Hematopoietic multipotent progenitor cell treated with erythropoietin and hydrocortisone succinate and interleukin-3 and kit ligand, for 4 days (in vitro differentiated cells): ENCODE data around the gene HDAC1.
"Not testable (repeated sequence)": the region's sequence is repeated elsewhere in the genome, so short reads cannot be mapped to it uniquely, and the experiment has no call there.

Experiments used
- DNase-seq: peaks from one replicate; pipeline ENCODE4 v3.0.0-alpha.2; 2015

The HDAC1 gene

DNA sequence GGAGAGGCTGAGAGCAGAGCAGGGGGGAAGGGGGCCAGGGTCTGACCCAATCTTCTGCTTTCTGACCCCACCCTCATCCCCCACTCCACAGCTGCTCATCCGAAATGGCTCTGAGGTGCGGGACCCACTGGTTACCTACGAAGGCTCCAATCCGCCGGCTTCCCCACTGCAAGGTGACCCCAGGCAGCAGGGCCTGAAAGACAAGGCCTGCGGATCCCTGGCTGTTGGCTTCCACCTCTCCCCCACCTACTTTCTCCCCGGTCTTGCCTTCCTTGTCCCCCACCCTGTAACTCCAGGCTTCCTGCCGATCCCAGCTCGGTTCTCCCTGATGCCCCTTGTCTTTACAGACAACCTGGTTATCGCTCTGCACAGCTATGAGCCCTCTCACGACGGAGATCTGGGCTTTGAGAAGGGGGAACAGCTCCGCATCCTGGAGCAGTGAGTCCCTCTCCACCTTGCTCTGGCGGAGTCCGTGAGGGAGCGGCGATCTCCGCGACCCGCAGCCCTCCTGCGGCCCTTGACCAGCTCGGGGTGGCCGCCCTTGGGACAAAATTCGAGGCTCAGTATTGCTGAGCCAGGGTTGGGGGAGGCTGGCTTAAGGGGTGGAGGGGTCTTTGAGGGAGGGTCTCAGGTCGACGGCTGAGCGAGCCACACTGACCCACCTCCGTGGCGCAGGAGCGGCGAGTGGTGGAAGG is 17.1 kb upstream of the HDAC1 start:
- no peak for DNase-seq

DNA sequence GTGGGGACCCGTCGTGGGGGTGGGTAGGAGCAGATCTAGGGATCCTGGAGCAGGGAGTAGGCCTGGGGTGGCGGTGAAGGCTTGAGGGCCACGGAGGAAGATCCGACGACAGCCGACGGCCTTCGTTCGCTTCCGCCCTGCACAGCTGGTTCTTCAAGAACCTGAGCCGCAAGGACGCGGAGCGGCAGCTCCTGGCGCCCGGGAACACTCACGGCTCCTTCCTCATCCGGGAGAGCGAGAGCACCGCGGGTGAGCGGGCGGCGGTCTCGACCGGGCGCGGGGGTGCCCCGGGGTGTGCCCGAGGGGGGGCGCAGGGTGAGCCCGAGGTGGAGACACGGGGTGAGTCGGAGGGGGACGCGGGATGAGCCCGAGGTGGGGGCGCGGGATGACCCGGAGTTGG is 16.5 kb upstream of the HDAC1 start:
- peak; percentile 39 for DNase-seq

DNA sequence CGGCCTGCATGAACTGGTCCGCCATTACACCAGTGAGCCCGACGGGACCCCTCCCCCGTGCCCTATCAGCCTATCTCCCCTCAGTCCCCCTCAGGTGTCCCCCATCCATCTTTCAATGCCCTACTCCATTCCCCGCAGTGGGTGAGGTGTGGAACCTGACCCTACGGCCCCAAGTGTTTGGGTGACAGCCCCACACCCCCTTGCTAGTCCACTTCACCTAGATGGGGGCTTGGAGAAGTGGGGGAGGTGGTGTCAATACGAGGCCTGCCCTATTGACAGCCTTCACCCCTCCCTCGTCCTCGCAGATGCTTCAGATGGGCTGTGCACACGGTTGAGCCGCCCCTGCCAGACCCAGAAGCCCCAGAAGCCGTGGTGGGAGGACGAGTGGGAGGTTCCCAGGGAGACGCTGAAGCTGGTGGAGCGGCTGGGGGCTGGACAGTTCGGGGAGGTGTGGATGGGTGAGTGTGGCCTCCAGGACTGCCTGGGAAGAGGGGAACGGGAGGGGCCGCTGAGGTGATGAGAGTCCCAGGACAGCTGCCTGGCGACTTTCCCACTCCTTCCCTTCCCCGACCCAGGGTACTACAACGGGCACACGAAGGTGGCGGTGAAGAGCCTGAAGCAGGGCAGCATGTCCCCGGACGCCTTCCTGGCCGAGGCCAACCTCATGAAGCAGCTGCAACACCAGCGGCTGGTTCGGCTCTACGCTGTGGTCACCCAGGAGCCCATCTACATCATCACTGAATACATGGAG is 15.7 kb upstream of the HDAC1 start:
- DNase-seq, result no peak

DNA sequence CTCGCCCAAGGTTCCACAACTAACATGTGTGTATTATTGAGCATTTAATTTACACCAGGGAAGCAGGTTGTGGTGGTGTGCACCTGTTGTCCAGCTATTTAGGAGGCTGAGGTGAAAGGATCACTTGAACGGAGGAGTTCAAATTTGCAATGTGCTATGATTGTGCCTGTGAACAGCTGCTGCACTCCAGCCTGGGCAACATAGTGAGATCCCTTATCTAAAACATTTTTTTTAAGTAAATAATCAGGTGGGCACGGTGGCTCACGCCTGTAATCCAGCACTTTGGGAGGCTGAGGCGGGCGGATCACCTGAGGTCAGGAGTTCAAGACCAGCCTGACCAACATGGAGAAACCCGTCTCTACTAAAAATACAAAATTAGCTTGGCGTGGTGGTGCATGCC is 7.1 kb upstream of the HDAC1 start:
- DNase-seq, result not testable (repeated sequence)

DNA sequence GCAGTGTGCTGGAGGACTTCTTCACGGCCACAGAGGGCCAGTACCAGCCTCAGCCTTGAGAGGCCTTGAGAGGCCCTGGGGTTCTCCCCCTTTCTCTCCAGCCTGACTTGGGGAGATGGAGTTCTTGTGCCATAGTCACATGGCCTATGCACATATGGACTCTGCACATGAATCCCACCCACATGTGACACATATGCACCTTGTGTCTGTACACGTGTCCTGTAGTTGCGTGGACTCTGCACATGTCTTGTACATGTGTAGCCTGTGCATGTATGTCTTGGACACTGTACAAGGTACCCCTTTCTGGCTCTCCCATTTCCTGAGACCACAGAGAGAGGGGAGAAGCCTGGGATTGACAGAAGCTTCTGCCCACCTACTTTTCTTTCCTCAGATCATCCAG is 6.2 kb upstream of the HDAC1 start:
- no peak for DNase-seq

DNA sequence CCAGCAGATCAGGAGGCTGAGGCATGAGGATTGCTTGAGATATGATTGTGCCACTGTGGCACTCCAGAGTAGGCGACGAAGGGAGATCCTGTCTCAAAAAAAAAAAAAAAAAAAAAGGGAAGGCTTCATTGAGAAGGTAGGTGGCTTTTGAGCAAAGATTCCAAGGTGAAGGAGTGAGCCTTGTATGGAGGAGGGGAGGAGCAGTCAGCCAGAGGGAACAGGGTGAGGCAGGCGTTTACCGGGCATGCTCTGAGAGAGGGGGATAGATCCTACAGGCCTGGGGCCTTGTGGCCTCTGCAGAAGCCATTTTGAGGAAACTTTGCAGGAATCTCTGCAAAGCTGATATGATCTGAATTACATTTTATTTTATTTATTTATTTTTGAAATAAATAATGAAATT is 5.1 kb upstream of the HDAC1 start:
- DNase-seq, result no peak

DNA sequence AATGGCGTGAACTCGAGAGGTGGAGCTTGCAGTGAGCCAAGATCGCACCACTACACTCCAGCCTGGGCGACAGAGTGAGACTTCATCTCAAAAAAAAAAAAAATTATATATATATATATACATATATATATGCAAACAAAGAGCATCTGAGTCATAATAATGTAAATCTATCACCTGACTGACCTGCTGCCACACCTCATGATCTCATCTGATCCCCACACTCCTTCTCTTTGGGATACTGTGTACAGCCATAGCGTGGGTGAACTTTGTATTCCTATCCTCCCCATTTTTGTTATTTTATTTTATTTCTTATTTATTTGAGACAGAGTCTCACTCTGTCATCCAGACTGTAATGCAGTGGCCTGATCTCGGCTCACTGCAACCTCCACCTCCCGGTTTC is 2.6 kb upstream of the HDAC1 start:
- no peak for DNase-seq

DNA sequence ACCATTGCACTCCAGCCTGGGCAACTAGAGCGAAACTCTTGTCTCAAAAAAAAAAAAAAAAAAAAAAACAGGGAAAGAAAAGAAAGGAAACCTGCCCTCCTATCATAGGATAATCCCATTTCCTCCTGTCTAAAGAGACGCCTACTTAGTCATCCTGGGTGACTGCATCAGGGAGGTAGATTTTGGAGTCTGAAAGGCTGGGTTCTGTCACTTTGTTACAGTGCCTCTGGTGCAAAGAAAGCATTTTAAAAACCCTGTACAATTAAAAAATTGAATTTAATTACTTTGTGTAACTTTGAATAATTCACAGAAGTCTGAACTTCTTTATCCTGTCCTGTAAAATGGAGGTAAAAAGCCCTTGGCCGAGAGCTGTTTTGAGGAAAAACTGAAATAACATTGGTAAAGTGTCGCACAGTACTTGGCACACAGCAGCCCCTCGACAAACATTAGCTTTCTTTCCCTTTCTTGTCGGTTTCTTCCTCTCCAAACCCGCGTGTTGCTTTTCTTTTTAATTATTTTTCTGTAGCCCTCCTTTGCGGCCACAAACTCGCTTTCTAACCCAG is 657 bp upstream of the HDAC1 start:
- DNase-seq, result no peak

DNA sequence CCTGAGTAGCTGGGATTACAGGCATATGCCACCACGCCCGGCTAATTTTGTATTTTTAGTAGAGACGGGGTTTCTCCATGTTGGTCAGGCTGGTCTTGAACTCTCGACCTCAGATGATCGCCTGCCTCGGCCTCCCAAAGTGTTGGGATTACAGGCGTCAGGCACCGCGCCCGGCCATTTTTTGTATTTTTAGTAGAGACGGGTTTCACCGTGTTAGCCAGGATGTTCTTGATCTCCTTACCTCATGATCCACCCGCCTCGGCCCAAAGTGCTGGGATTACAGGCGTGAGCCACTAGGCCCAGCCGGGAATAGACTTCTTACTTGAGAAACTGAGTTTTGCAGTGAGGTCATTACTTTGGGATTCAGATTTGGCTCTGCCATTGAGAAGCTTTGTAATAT is 6.3 kb downstream of the HDAC1 start:
- DNase-seq, result not testable (repeated sequence)

DNA sequence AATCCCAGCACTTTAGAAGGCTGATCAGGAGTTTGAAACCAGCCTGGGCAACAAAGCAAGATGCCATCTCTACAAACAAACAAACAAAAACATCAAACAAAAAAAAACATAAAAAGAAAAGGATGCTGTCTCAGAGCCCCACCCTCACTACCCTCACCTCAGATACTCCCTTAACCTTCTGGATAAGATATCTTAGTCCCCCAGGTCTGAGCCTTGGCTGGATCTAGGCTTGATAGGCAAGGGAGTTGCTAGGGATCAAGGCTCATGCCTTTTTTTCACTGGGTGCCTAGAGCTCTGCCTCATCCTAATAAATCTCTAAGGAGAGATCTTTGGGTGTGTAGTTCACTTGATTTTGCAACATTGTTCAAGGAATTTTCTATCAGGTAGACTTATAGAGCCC is 7.4 kb downstream of the HDAC1 start:
- peak; percentile 13 for DNase-seq

DNA sequence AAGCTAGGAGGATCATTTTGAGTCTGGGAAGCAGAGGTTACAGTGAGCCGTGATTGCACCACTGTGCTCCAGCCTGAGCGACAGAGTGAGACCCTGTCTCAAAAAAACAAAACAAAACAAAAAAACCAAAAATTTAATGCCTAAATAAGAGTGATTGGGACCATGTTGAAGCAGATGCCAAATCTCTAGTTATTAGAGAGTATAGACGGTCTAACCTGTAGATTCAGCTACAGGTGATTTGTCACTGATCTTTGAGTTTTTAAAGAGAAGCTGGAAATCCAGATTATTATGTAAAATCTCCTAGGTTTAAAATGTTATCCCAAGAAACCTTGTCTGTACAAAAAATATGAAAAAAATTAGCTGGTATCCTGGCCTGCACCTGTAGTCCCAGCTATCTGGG is 11.5 kb downstream of the HDAC1 start:
- DNase-seq, result no peak

DNA sequence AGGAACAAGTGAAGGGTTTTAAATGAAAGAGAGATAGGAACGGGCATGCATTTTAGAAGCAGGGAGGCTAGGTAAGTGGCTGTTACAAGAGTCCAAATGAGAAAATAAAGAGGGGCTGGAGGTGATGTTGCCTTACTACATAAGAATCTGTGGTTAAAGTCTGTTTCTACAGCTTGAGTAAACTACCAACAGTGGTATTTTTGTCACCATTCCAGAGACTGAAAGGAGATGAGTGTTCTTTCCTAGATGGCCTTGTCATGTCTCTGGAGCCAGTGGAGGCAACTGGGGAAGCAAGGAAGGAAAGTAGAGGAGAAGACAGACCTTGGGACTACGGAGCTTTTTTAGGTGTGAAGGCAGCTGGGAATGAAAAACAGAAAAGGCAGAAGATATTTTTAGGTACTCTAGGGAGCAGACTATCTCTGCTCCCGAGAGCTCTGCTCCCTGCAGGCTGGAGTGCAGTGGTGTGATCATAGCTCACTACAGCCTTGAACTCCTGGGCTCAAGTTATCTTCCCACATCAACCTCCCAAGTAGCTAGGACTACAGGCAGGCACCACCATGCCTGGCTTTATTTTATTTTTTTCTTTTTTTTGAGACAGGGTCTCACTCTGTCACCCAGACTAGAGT is 12.2 kb downstream of the HDAC1 start:
- DNase-seq, result no peak

DNA sequence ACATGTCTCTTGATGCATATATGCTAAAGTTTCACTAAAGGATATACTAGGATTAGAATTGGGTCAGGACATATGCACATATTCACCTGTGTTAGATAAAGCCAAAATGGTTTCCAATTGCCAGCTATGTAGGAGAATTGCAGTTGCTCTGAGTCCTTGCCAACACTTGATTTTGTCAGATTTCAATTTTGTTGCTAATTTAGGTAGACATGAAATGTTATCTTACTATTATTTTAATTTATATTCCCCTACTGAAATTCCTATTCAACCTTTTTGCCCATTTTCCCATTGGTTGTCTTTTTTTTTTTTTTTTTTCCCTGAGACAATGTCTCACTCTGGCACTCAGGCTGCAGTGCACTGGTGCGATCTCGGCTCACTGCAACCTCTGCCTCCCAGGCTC is 13.4 kb downstream of the HDAC1 start:
- DNase-seq, result no peak

DNA sequence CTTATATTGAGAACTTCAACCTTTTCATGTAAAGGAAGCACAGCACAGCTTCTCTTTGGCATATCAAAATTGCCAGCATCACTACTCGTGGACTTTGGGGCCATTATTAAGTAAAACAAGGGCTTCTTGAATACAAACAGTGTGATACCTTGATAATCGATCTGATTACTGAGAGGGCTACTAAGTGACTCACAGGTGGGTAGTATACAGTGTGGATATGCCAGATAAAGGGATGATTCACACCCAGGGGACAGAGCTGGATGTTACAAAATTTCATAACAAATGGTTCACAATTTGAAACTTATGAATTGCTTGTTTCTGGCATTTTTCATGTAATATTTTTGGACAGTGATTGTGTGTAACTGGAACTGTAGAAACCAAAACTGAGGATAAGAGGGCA is 15.4 kb downstream of the HDAC1 start:
- DNase-seq, result peak; percentile 28

DNA sequence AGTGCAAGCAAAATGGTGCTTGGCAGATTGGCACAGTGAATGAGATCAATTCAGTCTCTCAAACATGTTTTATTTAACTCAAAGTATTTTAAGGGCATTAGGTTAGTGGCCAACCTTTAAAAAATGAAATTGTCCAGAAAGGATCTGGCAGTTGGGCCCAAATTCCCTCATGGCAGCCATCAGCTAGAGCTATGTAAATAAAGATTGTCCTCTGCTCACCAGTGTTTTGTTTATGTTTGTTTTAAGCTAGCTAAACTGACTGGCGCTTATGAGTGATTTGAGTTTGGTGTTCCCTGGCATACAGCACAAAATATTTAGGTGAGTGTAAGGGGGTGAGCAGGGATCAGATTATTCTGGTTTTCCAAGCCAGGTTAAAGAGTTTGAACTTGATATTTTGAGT is 18.1 kb downstream of the HDAC1 start:
- no peak for DNase-seq

DNA sequence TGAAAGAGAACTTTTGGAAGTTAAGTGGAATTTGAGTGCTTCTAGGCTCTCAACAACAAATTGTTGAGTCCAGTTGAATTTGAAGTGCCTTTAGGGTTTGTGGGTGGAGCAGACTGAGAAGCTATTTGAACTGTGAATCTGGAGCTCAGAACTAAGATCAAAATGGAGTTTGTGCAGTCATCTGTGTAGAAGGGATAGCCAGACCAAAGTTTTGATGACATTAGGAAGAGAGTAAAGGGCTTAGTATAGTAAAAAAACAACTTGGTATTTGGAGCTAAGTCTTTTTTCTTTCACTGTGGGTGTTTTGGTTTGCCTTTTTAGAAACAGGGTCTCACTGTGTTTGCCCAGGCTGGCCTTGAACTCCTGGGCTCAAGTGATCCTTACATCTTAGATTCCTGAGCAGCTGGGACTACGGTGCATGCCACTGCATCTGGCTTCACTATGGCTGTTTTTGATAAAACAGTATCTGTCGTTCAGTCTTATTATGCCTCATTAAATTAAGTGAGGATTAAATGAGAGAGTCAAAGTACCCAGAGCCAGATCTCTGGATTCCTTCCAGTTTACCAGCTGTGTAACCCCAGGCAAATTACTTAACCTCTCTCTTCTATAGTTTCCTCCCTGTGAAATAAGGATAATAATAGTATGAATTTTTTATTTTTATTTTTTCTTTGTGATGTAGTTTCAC is 20.0 kb downstream of the HDAC1 start:
- no peak for DNase-seq

DNA sequence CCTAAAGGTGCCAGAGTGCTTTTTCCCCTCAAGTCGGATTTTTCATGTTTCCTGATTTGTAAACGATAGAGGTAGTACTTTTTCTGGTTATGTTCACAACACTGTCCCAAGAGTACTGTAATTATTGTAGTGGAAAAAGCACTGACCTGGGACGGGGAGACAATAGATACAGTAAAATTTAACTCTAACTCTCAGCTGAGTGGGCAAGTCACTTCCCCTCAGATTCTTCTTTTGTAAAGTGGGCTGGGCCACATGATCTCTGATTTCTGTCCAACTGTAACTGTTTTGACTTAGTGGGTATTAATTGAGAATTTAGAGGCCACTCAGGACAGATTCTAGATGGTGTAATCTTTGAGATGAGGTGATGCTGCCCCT is 25.0 kb downstream of the HDAC1 start:
- no peak for DNase-seq

DNA sequence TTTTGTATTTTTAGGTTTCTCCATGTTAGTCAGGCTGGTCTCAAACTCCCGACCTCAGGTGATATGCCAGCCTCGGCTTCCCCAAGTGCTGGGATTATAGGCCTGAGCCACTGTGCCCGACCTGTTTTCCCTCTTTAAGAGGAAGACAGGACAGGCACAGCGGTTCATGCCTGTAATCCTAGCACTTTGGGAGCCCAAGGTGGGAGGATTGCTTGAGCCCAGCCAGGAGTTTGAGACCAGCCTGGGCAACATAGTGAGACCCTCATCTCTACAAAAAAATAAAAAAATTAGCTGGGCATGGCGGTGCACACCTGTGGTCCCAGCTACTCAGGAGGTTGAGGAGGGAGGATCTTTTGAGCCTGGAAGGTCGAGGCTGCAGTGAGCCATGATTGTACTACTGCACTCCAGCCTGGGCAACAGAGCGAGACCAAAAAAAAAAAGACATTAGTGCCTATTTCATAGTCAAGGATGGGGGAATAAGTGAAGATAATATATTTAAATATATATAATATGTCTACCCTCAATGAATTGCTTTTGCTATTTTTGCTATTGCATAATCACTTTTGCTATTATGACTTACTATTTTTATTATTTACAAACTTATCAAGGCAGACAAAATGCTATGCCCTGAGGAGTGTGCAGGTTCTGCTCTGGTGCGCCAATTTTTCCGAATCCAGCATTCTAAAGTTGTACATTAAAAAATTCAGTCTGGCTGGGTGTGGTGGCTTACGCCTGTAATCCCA is 26.4 kb downstream of the HDAC1 start:
- no peak for DNase-seq

DNA sequence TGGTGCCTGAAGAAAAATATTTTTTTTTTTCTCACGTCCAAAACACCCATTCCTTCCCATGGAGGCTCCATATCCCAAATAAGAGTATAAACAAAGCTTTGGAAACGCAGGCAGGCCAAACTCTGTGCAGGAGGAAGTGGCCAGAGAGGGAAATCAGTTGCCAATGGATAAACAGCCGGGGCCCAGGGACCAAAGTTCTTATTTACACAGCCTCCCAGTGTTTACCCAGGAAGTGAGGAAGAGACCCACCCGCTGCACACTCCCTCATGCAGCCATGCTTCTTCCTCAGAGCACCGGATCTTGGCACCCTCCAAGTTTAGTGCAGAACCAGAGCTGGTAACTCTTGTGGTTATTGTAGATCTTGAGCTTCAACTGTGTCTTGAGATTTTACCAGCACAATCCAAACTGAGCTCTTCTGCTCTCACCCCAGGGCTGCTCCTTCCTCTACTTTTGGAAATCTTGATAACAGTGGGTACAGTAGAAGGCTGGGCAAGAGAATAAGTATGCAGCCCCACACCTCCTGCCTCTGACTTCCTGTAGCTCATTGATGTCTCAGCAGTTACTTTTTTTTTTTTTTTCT is 29.9 kb downstream of the HDAC1 start:
- peak; percentile 58 for DNase-seq

DNA sequence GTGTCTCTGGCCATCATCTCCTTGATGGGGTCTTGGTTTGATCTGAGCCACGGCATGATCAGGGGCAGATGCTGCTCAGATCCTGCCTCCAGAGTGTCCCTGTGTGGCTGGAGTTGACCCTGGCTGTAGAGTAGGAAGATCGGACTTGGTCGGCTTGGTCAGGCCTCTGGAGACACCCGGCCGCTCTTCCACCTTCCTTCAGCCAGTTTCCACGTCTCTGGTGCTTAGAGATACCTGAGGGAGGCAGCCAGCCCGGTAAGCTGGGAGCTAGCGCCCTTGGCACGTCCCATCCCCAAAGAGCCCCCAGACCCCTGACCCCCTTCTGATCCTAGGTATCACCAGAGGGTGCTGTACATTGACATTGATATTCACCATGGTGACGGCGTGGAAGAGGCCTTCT is 35.3 kb downstream of the HDAC1 start:
- DNase-seq, result no peak

DNA sequence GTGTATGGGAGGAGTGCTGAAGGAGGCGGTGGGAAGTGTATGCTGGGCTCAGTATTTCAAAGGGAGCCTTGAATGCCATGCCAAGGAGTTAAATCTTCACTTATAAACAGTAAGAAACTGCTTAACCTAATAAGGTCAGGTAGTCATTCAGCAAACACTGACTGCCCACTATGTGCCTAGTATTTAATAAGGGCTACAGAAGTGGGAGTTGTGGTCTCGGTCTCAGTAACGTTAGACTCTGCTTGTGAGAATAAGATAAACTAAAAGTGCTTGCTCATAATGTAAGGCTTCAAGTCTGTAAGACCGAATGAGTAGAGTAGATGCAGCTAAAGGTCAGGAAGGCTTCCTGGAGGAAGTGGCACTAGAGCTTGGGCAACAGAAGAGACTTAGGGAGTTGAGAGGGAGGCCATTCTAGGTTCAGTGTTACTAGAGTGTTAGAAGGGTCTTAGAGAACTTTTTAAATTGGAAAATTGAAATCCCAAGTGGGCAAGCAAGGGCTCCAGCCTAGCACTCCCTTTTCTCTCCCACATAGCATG is 38.1 kb downstream of the HDAC1 start:
- DNase-seq, result no peak

DNA sequence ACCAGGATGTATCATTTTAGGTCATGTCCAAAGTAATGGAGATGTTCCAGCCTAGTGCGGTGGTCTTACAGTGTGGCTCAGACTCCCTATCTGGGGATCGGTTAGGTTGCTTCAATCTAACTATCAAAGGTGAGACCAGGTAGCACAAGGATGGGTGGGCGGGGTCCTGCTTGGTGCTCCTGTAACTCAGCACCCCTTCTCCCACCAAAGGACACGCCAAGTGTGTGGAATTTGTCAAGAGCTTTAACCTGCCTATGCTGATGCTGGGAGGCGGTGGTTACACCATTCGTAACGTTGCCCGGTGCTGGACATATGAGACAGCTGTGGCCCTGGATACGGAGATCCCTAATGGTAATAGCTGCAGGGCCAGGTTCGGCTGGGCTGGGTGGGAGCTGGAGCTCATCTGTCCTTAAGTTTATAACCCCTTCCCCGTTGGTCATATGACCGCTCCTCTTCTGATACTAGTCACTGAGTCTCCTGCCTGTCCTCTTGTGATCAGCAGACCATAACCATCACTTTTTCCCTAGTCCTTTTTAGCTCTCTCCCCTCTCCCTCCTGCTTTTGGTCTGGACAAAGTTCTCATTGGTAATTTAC is 38.8 kb downstream of the HDAC1 start:
- DNase-seq, result no peak
